Fibroblast of the aortic adventitia (primary cell): ENCODE data around the gene HUNK. TPM values are rescaled to one million over a fixed set of nuclear protein-coding genes. Genes with fewer than 3 reads are reported as not detected.

Experiments used
- DNase-seq: peaks from one replicate; pipeline ENCODE4 v3.0.0-alpha.2; 2010; ENCODE audit warnings: low read depth
- H3K4me3 ChIP-seq: 2 replicates; pipeline ENCODE4 v1.5.1; 2011; ENCODE audit warnings: low read depth, mild to moderate bottlenecking, control low read depth, low read length, moderate library complexity
- CTCF ChIP-seq: IDR thresholded peaks from 2 replicates; pipeline ENCODE4 v1.5.1; 2011; ENCODE audit warnings: mild to moderate bottlenecking, low read length, control low read depth, inconsistent platforms; ENCODE audit not compliant: insufficient read depth
- total RNA-seq: library from RNA; depleted of rRNA; stranded (reverse); fragments of >200 nt; gene quantifications from 2 replicates; pipeline ENCODE4 v1.2.3, GENCODE V29; 2012; ENCODE audit warnings: low replicate concordance

HUNK gene
- total RNA-seq, 1 donor: 0.45 TPM

DNA sequence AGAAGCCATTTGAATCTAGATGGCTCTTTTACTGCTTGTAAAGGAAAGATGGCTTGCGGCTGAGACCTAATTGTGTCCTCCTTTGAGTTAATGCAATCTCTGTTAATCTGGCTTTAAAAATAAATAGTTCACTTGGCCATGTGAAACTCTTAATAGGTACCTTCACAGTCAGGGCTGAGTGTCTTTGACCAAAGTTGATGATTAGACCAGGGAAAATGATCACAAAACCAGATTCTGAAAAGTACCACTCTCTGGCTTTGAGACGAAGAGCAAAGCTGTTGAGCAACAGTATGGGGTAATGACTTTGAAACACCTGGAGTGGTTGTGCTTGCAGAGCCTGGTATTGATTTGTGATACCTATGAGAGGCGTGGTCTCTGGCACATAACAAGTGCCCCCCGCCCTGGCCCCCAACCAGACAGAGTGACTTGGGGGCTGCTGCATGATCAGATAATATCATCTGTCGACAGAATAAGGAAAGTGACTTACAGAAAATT, 4.7 kb downstream of the HUNK start:
- TF ChIP-seq CTCF: no peak
- DNase-seq: no peak
- no peak overlapping the region for H3K4me3 ChIP-seq

DNA sequence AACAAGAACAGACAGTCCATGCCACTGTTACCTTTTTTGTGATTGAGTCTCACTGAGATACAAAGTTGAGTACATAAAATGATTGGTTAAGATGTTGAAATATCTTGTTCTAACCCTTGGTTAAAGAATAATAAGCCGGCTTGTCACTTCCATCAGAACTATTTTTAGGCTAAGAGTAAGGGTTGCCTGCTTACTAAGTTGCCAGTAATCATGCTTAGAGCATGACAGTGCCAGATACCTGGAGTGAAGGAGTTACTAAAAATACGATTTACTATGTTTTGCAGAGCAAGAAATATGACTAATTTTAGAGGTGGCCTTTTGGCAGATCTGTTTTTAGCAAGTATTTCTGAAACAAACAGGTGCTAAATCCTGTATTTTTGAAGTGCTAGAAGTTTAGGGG, 6.0 kb downstream of the HUNK start:
- TF ChIP-seq CTCF: no peak
- DNase-seq: no peak
- no peak overlapping the region for H3K4me3 ChIP-seq

DNA sequence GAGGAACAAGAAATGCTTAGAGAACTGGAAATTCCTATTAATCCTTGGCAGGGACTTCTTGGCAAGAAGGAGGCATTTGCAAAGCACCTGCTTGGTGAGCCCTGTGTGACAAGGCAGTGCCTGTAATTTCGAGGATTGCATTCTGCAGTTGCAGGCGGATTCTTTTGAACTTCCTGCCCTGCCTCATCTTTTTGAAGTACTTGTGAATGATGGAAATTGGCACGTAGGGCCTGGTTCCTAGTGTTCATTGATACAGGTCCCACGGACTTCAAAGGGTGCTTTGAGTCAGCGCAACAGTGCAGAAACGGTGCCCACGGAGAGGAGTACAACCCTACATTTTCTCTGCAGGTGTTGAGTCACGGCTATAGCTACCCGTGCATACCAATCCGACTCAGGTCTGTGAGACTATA, 6.4 kb downstream of the HUNK start:
- DNase-seq: no peak
- TF ChIP-seq CTCF: no peak
- no peak overlapping the region for H3K4me3 ChIP-seq

DNA sequence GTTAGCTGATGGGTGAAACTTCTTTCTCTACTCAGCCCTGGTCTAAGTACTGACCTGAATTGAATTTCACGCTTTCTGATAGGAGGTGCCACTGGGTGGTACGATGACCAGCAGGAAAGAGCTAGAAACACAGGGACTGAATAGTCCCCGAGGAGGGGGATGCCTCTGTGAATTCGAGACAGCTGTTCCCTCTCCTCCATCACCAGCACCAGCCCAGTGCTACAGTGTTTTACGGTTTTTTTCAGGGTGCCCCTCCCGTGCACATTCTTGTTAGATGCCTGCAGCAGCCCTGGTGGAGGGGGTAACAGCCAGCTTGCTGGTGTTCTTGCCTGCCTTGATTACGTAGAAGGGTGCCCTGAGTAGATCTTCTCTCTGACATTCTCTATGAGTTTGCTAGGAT, 7.1 kb downstream of the HUNK start:
- TF ChIP-seq CTCF: no peak
- H3K4me3 ChIP-seq: no peak overlapping the region
- no peak for DNase-seq

DNA sequence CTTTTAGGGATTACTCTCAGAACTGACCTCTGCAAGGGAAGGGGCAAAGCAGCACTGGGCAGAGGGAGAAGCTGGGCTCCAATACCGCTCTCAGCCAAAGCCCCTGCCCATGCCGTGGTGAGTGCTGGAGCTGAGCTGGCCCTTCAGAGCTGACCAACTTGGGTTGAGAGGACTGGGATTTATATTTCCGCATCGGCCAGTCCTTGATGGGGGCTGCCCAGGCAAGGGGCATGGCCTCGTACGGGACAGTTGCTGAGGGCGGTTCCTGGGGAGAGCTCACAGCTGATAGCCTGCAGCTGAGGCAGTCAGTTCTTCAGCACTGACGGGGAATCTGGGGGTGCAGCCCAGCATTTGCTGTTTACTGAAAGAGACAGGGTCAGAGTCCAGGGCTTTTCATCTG, 8.0 kb downstream of the HUNK start:
- DNase-seq: no peak
- TF ChIP-seq CTCF: no peak
- H3K4me3 ChIP-seq: no peak overlapping the region

DNA sequence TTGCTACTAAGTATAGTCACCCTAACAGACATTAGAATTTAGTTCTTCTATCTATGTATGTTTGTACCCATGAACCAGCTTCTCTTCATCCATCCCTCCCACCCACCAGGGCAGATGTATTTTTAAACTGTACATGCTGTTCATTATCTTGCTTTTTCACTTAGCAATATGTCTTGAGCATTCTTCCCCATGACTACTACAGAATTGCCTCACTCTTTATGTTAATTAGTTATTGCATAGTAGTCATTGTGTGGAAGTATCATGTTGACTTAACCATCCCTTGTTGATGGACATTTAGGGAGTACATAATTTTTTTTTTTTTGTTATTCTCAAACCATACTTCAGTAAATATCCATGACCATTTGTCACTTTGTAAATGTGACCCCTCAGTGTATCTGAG, 9.9 kb downstream of the HUNK start:
- H3K4me3 ChIP-seq: no peak overlapping the region
- no peak for TF ChIP-seq CTCF
- DNase-seq: no peak

DNA sequence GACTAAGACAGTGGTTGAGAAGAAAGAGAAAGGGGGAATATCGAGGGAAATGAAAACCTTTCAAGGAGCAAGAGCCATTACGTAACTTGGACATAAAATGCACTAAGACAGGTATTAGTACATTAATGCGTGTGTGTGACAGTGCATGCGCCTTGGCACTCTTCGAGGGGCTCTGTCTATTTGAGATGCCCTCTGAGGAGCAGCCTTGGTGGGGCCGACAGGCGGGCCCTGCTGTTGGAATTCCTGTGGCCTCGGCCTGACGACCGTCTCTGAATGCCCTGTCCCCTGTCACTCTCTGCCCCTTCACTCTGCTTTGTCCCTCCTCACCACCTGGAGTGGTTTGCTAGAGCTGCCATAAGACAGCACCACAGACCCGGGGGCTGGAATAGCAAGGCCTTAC, 12.3 kb downstream of the HUNK start:
- TF ChIP-seq CTCF: no peak
- H3K4me3 ChIP-seq: no peak overlapping the region
- DNase-seq: no peak
